Islet precursor cell (in vitro differentiated cells): ENCODE measurements around the gene RALBP1.
A peak's percentile ranks its signal among the peaks of the same experiment; 100 is the strongest.
"Not testable (repeated sequence)": the region's sequence is repeated elsewhere in the genome, so short reads cannot be mapped to it uniquely, and the experiment has no call there.

Experiments
- DNase-seq: peaks from one replicate; pipeline ENCODE4 v3.0.0-alpha.2; 2018

RALBP1 gene

GRCh38 chr18:9455718-9456511 is 19.4 kb upstream of the RALBP1 start:
- no peak for DNase-seq

DNA sequence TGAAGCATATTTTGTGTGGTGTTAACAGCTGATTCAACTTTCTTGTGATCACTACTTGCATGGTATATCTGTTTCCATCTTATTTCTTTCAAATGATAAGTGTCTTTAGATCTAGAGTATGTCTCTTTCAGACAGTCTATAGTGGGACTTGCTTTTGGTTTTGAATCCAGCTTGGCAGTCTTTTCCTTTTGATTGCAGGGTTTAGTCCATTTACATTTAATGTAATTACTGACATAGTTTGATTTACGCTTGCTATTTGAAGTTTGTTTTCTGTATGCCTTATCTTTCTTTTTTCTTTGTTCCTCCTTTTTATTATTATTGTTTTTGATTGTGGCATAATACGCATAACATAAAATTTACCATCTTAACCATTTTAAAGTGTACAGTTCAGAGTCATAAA is 9.2 kb upstream of the RALBP1 start:
- no peak for DNase-seq

GRCh38 chr18:9466846-9467245 is 8.5 kb upstream of the RALBP1 start:
- no peak for DNase-seq

DNA sequence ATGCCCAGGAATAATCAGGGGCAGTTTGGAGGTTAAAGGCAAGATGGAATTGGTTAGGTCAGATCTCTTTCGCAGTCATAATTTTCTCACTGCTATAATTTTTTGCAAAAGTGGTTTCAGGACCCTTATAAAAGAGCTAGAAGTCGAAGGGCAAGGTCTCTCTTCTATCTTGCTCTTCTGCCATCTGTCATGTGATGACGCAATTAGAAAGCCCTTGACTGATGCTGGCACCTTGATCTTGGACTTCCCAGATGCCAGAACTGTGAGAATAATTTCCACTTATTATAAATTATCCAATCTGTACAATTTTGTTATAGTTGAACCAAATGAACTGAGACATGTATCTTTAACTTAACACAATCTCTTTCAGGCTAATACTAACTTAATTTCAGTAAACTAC is 6.3 kb upstream of the RALBP1 start:
- no peak for DNase-seq

GRCh38 chr18:9469685-9470084 is 5.6 kb upstream of the RALBP1 start:
- DNase-seq = no peak

DNA sequence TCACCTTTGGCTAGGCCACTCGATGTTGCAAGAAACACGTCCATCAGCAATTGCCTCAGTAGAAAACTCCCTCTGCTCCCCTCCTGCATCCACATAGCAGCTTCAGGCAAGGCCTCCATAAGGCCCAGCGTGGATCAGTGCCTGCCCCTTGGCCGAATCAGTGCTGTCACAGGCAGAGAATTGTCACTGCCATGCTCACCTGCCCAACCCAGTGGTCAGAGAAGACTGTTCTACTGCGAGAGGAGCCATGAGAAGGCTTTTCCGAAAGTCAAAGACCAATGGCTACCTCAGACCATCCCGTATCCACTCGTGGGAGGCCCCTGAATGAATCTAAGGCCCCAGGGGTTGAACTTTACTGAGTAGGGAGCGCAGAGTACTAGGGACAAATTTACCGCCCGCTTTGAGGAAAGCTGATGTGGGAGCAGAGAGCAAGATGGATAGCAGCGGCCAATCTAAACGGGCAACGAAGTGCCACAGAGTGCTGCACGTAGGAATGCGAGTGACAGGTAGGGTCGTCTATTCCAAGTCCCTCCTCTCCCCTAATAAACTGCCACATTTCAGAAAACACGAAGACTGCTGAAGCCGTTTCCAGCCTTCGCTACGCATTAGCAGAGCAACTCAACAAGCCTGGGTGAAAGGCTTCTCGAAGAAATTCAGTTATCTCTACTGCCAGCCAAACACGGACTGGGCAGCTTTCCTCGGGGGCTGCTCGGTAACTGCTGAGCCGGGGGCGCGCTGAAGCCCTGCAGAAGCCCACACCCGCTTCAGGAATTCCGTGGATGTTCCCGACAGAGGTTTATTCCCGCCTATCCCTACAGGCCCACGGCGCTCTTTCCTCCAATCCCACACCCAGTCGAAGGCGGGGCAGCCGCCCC is 968 bp upstream of the RALBP1 start:
- DNase-seq = no peak

- DNase-seq = no peak
Observed at GRCh38 chr18:9475643-9476591, 604 bp downstream of the RALBP1 start.

GRCh38 chr18:9476949-9477348 is 1.6 kb downstream of the RALBP1 start:
- DNase-seq = not testable (repeated sequence)

DNA sequence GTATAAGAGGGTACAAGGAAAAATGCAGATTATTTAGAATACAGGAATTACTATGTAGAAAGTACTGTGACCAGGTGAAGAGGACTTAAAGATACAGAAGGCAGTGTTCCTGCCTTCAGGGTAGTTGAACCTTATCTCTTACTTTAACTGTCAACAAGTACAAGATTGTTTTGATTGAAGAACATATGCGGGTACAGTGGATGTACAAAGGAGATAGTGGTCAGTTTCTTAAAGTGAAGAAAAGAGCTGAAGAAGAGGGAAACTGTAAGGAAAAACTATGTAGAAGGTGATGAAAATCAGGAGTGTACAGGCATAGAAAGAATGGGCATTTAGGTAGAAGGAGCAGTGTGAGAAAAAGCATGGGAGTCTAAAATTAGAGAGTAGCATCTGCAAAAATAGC is 2.2 kb downstream of the RALBP1 start:
- no peak for DNase-seq

- DNase-seq = no peak
Observed at GRCh38 chr18:9478545-9478944, 3.2 kb downstream of the RALBP1 start.

DNA sequence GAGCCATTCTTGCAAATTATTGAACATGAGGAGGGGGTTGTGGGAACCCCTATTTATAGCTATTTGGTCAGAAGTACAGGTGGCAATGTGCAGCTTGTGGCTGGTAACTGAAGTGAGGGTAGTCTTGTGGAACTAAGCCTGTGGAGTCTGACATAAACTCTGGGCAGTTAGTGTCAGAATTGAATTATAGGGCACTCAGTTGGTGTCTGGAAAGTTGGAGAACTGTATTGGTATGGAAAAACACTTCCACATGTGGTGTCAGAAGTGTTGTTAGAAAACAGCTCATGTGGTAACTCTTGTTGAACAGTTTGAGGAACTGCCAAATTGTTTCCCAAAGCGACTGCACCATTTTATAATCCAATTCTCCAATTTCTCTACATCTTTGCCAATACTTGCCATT is 7.5 kb downstream of the RALBP1 start:
- no peak for DNase-seq

DNA sequence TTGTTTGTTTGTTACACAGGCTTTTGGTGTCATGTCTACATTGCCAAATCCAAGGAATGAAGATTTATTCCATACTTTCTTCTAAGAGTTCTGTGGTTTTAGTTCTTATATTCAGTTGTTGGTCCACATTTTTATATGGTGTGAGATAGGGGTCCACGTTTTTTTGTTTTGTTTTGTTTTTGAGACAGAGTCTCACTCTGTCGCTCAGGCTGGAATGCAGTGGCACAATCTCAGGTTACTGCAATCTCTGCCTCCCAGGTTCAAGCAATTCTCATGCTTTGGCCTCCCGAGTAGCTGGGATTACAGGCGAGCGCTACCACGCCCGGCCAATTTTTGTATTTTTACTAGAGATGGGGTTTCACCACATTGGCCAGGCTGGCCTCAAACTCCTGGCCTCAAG is 8.2 kb downstream of the RALBP1 start:
- DNase-seq = no peak

DNA sequence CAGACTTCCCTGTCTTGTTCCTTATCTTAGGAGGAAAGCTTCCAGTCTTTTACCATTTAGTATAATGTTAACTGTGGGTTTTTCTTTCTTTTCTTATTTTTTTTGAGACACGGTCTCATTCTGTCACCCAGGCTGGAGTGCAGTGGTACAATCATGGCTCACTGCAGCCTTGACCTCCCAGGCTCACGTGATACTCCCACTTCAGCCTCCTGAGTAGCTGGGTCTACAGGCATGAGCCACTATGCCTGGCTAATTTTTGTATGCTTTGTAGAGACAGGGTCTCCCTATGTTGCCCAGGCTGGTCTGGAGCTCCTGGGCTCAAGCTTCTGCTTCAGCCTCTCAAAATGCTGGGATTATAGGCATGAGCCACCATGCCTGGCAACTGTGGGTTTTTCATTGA is 9.5 kb downstream of the RALBP1 start:
- DNase-seq = not testable (repeated sequence)

DNA sequence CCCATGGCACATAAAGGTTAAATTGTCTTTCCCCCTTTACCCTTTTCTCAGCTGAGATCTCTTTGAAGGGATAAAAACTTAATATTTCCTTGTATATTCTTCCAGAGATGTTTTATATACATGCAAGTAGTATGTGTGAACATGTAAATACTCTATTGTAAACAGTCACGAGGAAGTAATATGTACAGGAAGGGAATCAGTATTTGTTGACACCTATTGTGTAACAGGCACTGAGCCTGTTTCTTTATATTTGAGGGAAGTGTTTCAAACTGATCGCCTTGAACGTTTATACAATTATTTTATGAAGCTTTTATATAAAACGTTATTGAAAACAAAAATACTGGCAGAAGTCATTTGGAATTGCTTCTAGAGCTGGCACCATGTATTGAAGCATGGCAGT is 13.2 kb downstream of the RALBP1 start:
- no peak for DNase-seq

GRCh38 chr18:9494778-9495331 is 19.5 kb downstream of the RALBP1 start:
- DNase-seq = peak; percentile 68

DNA sequence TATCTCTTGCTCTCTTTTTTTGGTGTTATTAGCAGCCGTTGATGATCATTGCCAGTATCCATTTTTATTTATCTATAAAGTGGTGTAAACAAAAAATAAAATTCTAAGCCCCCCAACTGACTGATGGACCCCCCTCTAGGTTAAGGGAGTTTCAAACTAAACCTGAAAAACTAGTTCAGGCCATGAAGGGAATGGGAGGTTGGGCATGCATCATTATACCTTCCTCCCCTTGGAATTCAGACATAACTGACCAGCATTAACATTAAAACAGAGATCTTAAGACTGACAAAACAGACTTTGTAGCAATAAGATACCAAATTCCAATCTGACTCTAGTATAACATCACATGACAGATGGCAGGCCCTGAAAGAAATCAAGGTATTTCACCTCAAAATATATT is 20.2 kb downstream of the RALBP1 start:
- no peak for DNase-seq

DNA sequence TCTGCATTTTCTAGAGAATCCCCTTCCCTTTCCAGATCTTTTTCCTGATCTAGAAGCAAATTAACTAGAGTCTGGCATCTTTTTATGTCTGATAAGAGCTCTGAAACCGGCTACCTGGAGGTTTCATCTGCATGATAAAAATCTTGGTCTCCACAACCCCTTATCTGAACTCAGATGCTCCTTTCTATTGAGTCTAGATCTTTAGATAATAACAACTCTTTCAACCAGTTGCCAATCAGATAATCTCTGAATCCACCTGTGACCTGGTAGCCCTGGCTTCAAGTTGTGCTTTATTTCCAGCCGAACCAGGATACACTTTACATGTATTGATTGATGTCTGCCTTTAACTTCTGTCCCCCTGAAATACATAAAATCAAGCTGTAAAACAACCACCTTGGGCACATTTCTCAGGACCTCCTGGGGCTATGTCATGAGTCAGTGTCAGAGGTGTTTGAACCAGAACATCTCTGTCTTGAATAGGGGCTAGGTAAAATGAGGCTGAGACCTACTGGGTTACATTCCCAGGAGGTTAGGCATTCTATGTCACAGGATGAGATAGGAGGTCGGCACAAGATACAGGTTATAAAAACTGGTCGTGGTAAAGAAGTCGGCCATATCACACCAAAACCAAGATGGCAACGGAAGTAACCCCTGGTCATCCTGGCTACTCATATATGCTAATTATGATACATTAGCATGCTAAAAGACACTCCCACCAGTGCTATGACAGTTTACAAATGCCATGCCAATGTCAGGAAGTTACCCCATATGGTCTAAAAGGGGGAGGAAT is 20.8 kb downstream of the RALBP1 start:
- DNase-seq = peak; percentile 75

DNA sequence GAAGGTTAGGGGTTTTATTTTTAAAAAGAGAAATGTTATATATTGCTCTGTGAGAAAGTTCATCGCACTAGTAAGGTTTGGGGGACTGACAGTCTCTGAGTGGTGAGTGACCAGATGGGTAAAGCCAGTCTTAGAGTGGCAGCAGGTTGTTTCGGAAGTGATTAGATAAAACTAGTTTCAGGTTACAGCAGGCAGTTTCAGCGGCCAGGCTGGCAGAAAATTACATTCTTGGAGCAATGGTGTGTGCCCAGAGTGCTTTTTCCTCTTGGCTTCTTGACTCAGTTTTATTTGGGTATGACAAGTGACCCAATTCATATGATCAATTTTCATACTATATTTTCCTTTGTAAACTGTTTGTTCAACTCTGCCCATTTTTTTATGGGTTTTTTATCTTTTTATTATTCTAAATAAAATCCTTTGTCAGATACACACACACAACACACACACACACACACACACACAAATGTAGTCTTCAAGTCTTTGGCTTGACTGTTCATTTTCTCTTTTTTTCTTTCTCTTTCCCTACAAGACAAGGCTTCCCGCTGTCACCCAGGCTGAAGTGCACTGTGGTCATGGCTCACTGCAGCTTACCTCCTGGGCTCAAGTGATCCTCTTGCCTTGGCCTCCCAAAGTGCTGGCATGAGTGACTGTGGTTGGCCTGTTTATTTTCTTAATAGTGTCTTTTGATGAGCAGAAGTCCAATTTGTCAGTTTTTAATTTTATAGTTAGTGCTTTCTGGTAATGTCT is 30.9 kb downstream of the RALBP1 start:
- DNase-seq = no peak

- no peak for DNase-seq
Observed at GRCh38 chr18:9507565-9508088, 32.3 kb downstream of the RALBP1 start.

GRCh38 chr18:9508446-9509025 is 33.2 kb downstream of the RALBP1 start:
- no peak for DNase-seq
